Measurements from ENCODE around the gene ASB7. TPM values are rescaled to one million over a fixed set of nuclear protein-coding genes. Genes with fewer than 3 reads are reported as not detected.

The ASB7 gene
- total and polyA plus RNA-seq, 2 donors = 6.5 to 10.6 TPM

- no peak for DNase-seq (ENCODE audit: low read depth in 6 of 9, low spot score in 9 of 9)
- Histone ChIP-seq H3K27ac (ENCODE audit: low read depth in 1 of 2, low read length in 1 of 2) (no peak overlapping the region), H3K4me3 (ENCODE audit: low read length in 2 of 2) (no peak overlapping the region), H3K4me1 (ENCODE audit: control insufficient read depth in 2 of 2, insufficient read depth in 2 of 2, low read length in 2 of 2) (no peaks in the 10 kb centered on the region), H3K9me3 (ENCODE audit: control insufficient read depth in 2 of 2, insufficient read depth in 1 of 2, low read length in 1 of 2) (no peaks in the 10 kb centered on the region), H3K36me3 (ENCODE audit: control insufficient read depth in 2 of 2, insufficient read depth in 2 of 2, low read length in 1 of 2) (peaks cover 38 to 45% of the 10 kb centered on the region in 2 donors), H3K27me3 (ENCODE audit: control insufficient read depth in 2 of 2, insufficient read depth in 1 of 2, low read length in 1 of 2) (no peaks in the 10 kb centered on the region)
- 97% methylated on average over 2 of the region's 2 CpGs for WGBS
Measured at GRCh38 chr15:100612539-100612938, 10.2 kb downstream of the ASB7 start.

DNA sequence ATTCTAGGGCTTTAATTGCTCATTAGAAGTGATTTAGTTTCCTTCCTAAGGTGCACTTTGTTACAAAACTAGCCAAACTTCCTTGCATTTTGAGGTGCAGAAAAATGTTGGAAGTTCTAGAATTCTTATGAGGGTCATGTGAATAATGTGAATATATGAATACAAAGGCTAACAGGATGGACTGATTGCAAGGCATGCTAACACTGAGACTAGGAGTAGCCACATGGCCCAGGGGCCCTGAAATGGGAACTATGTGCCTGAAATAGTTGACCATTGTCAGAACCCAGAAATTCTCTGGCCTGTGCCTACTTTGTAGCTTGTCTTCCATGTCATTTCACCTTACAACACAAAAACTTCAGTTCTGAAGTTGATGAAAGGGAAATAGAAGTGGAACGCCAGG, 10.8 kb downstream of the ASB7 start:
- 98% methylated on average over 1 of the region's 1 CpG for WGBS
- Histone ChIP-seq H3K27me3 (ENCODE audit: control insufficient read depth in 2 of 2, insufficient read depth in 1 of 2, low read length in 1 of 2) (no peaks in the 10 kb centered on the region), H3K4me1 (ENCODE audit: control insufficient read depth in 2 of 2, insufficient read depth in 2 of 2, low read length in 2 of 2) (no peaks in the 10 kb centered on the region), H3K27ac (ENCODE audit: low read depth in 1 of 2, low read length in 1 of 2) (no peak overlapping the region), H3K9me3 (ENCODE audit: control insufficient read depth in 2 of 2, insufficient read depth in 1 of 2, low read length in 1 of 2) (no peaks in the 10 kb centered on the region), H3K36me3 (ENCODE audit: control insufficient read depth in 2 of 2, insufficient read depth in 2 of 2, low read length in 1 of 2) (peaks cover 33 to 43% of the 10 kb centered on the region in 2 donors), H3K4me3 (ENCODE audit: low read length in 2 of 2) (no peak overlapping the region)
- no peak for DNase-seq (ENCODE audit: low read depth in 6 of 9, low spot score in 9 of 9)

DNA sequence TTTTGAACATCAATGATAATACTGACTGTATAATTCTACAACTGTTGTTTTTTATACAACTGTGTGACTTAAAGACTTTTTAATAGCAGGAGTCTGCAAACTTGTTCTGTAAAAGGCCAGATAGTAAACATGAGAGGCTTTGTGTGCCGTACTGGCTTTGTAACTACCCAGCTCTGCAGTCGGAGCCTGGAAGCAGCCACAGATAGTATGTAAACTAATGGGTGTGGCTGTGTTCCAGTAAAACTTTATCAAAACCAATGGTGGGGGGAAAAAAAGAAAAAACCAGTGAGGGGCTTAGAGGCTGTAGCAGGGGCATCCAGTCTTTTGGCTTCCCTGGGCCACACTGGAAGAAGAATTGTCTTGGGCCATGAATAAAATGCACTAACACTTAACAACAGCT, 11.9 kb downstream of the ASB7 start:
- Histone ChIP-seq H3K27me3 (ENCODE audit: control insufficient read depth in 2 of 2, insufficient read depth in 1 of 2, low read length in 1 of 2) (no peaks in the 10 kb centered on the region), H3K4me3 (ENCODE audit: low read length in 2 of 2) (no peak overlapping the region), H3K27ac (ENCODE audit: low read depth in 1 of 2, low read length in 1 of 2) (no peak overlapping the region), H3K9me3 (ENCODE audit: control insufficient read depth in 2 of 2, insufficient read depth in 1 of 2, low read length in 1 of 2) (no peaks in the 10 kb centered on the region), H3K4me1 (ENCODE audit: control insufficient read depth in 2 of 2, insufficient read depth in 2 of 2, low read length in 2 of 2) (no peaks in the 10 kb centered on the region), H3K36me3 (ENCODE audit: control insufficient read depth in 2 of 2, insufficient read depth in 2 of 2, low read length in 1 of 2) (peaks cover 29 to 37% of the 10 kb centered on the region in 2 donors)
- no peak for DNase-seq (ENCODE audit: low read depth in 6 of 9, low spot score in 9 of 9)
- WGBS = 97% methylated on average over 2 of the region's 2 CpGs

GRCh38 chr15:100614918-100615317, 12.5 kb downstream of the ASB7 start:
- Histone ChIP-seq H3K27ac (ENCODE audit: low read depth in 1 of 2, low read length in 1 of 2) (no peak overlapping the region), H3K27me3 (ENCODE audit: control insufficient read depth in 2 of 2, insufficient read depth in 1 of 2, low read length in 1 of 2) (no peaks in the 10 kb centered on the region), H3K4me3 (ENCODE audit: low read length in 2 of 2) (no peak overlapping the region), H3K4me1 (ENCODE audit: control insufficient read depth in 2 of 2, insufficient read depth in 2 of 2, low read length in 2 of 2) (no peaks in the 10 kb centered on the region), H3K36me3 (ENCODE audit: control insufficient read depth in 2 of 2, insufficient read depth in 2 of 2, low read length in 1 of 2) (peaks cover 25 to 35% of the 10 kb centered on the region in 2 donors), H3K9me3 (ENCODE audit: control insufficient read depth in 2 of 2, insufficient read depth in 1 of 2, low read length in 1 of 2) (no peaks in the 10 kb centered on the region)
- 98% methylated on average over 4 of the region's 4 CpGs for WGBS
- DNase-seq (ENCODE audit: low read depth in 6 of 9, low spot score in 9 of 9) = no peak

DNA sequence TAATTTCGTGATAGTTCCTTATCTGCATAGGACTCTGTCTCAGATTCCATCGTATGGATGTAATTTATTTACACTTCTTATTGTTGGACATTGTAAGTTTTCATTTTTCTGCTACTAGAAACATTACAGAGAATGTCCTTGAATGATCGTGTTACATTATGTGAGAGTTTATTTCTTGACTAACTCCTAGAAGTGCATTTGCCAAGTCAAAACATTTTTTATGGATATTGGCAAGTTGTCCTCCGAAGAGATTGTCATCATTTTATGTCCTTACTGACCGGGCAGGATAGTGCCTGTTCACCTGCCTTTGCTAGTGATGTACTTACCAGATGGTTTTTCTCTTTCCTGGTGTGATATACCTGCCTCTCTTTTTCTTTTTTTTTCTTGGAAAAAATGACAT, 13.4 kb downstream of the ASB7 start:
- WGBS = 73% methylated on average over 5 of the region's 5 CpGs
- H3K36me3 ChIP-seq (ENCODE audit: control insufficient read depth in 2 of 2, insufficient read depth in 2 of 2, low read length in 1 of 2) = peaks cover 25 to 37% of the 10 kb centered on the region in 2 donors

GRCh38 chr15:100616700-100617099, 14.3 kb downstream of the ASB7 start:
- DNase-seq (ENCODE audit: low read depth in 6 of 9, low spot score in 9 of 9) = no peak
- no peaks in the 10 kb centered on the region for H3K4me1 ChIP-seq (ENCODE audit: control insufficient read depth in 2 of 2, insufficient read depth in 2 of 2, low read length in 2 of 2)
- peaks cover 22 to 32% of the 10 kb centered on the region in 2 donors for H3K36me3 ChIP-seq (ENCODE audit: control insufficient read depth in 2 of 2, insufficient read depth in 2 of 2, low read length in 1 of 2)
- H3K27me3 ChIP-seq (ENCODE audit: control insufficient read depth in 2 of 2, insufficient read depth in 1 of 2, low read length in 1 of 2) = no peaks in the 10 kb centered on the region
- no peaks in the 10 kb centered on the region for H3K9me3 ChIP-seq (ENCODE audit: control insufficient read depth in 2 of 2, insufficient read depth in 1 of 2, low read length in 1 of 2)
- 98% methylated on average over 2 of the region's 2 CpGs for WGBS
- H3K27ac ChIP-seq (ENCODE audit: low read depth in 1 of 2, low read length in 1 of 2) = no peak overlapping the region
- no peak overlapping the region for H3K4me3 ChIP-seq (ENCODE audit: low read length in 2 of 2)

More for the DNA sequence above, 13.4 kb downstream of the ASB7 start:
- Histone ChIP-seq H3K4me3 (ENCODE audit: low read length in 2 of 2) (no peak overlapping the region), H3K27ac (ENCODE audit: low read depth in 1 of 2, low read length in 1 of 2) (no peak overlapping the region), H3K4me1 (ENCODE audit: control insufficient read depth in 2 of 2, insufficient read depth in 2 of 2, low read length in 2 of 2) (no peaks in the 10 kb centered on the region), H3K9me3 (ENCODE audit: control insufficient read depth in 2 of 2, insufficient read depth in 1 of 2, low read length in 1 of 2) (no peaks in the 10 kb centered on the region), H3K27me3 (ENCODE audit: control insufficient read depth in 2 of 2, insufficient read depth in 1 of 2, low read length in 1 of 2) (no peaks in the 10 kb centered on the region)
- DNase-seq (ENCODE audit: low read depth in 6 of 9, low spot score in 9 of 9) = no peak

DNA sequence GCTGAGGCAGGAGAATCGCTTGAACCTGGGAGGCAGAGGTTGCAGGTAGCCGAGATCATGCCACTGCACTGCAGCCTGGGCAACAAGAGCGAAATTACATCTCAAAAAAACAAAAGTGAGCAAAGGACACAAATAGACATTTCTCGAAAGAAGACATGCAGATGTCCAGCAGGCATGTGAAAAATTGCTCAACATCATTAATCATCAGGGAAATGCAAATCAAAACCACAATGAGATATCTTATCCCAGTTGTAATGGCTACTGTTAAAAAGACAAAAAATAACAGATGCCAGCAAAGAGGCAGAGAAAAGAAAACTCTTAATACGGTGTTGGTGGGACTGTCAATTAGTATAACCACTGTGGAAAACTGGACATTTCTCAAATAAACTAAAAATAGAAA, 20.9 kb downstream of the ASB7 start:
- H3K27ac ChIP-seq (ENCODE audit: low read depth in 1 of 2, low read length in 1 of 2) = no peak overlapping the region
- WGBS = 97% methylated on average over 5 of the region's 5 CpGs
- no peak overlapping the region for H3K4me3 ChIP-seq (ENCODE audit: low read length in 2 of 2)
- peaks cover 0 to 10% of the 10 kb centered on the region in 2 donors for H3K36me3 ChIP-seq (ENCODE audit: control insufficient read depth in 2 of 2, insufficient read depth in 2 of 2, low read length in 1 of 2)
- H3K4me1 ChIP-seq (ENCODE audit: control insufficient read depth in 2 of 2, insufficient read depth in 2 of 2, low read length in 2 of 2) = no peaks in the 10 kb centered on the region
- no peak for DNase-seq (ENCODE audit: low read depth in 6 of 9, low spot score in 9 of 9)
- no peaks in the 10 kb centered on the region for H3K27me3 ChIP-seq (ENCODE audit: control insufficient read depth in 2 of 2, insufficient read depth in 1 of 2, low read length in 1 of 2)
- H3K9me3 ChIP-seq (ENCODE audit: control insufficient read depth in 2 of 2, insufficient read depth in 1 of 2, low read length in 1 of 2) = no peaks in the 10 kb centered on the region

GRCh38 chr15:100627789-100628395, 25.5 kb downstream of the ASB7 start:
- peak; percentile 48 to 90 (median 84) for DNase-seq (ENCODE audit: low read depth in 6 of 9, low spot score in 9 of 9)
- H3K27ac ChIP-seq (ENCODE audit: low read depth in 1 of 2, low read length in 1 of 2) = no peak overlapping the region
- H3K9me3 ChIP-seq (ENCODE audit: control insufficient read depth in 2 of 2, insufficient read depth in 1 of 2, low read length in 1 of 2) = no peaks in the 10 kb centered on the region
- no peaks in the 10 kb centered on the region for H3K4me1 ChIP-seq (ENCODE audit: control insufficient read depth in 2 of 2, insufficient read depth in 2 of 2, low read length in 2 of 2)
- H3K27me3 ChIP-seq (ENCODE audit: control insufficient read depth in 2 of 2, insufficient read depth in 1 of 2, low read length in 1 of 2) = no peaks in the 10 kb centered on the region
- 47% methylated on average over 6 of the region's 6 CpGs for WGBS
- peaks cover 22 to 23% of the 10 kb centered on the region in 2 donors for H3K36me3 ChIP-seq (ENCODE audit: control insufficient read depth in 2 of 2, insufficient read depth in 2 of 2, low read length in 1 of 2)
- no peak overlapping the region for H3K4me3 ChIP-seq (ENCODE audit: low read length in 2 of 2)

GRCh38 chr15:100628746-100629145, 26.4 kb downstream of the ASB7 start:
- peaks cover 22 to 23% of the 10 kb centered on the region in 2 donors for H3K36me3 ChIP-seq (ENCODE audit: control insufficient read depth in 2 of 2, insufficient read depth in 2 of 2, low read length in 1 of 2)
- no peaks in the 10 kb centered on the region for H3K27me3 ChIP-seq (ENCODE audit: control insufficient read depth in 2 of 2, insufficient read depth in 1 of 2, low read length in 1 of 2)
- no peaks in the 10 kb centered on the region for H3K9me3 ChIP-seq (ENCODE audit: control insufficient read depth in 2 of 2, insufficient read depth in 1 of 2, low read length in 1 of 2)
- no peak overlapping the region for H3K4me3 ChIP-seq (ENCODE audit: low read length in 2 of 2)
- no peak overlapping the region for H3K27ac ChIP-seq (ENCODE audit: low read depth in 1 of 2, low read length in 1 of 2)
- DNase-seq (ENCODE audit: low read depth in 6 of 9, low spot score in 9 of 9) = no peak
- H3K4me1 ChIP-seq (ENCODE audit: control insufficient read depth in 2 of 2, insufficient read depth in 2 of 2, low read length in 2 of 2) = no peaks in the 10 kb centered on the region
- WGBS = 91% methylated on average over 3 of the region's 3 CpGs
